Activated T-cell treated with anti-CD3 and anti-CD28 coated beads, Interleukin-2, amount 50 U/mL, for 1 hour (primary cell): ENCODE results near the gene MLLT10.
"Not testable (repeated sequence)": the region's sequence is repeated elsewhere in the genome, so short reads cannot be mapped to it uniquely, and the experiment has no call there.

Source experiments
- DNase-seq: peaks from one replicate; pipeline ENCODE4 v3.0.0-alpha.2; 2020

The MLLT10 gene

GRCh38 chr10:21712975-21713374 lies 178.9 kb downstream of the MLLT10 start:
- no peak for DNase-seq

- no peak for DNase-seq
Measured at GRCh38 chr10:21715531-21716195, 181.6 kb downstream of the MLLT10 start.

GRCh38 chr10:21717437-21718054 lies 183.5 kb downstream of the MLLT10 start:
- DNase-seq: not testable (repeated sequence)

DNA sequence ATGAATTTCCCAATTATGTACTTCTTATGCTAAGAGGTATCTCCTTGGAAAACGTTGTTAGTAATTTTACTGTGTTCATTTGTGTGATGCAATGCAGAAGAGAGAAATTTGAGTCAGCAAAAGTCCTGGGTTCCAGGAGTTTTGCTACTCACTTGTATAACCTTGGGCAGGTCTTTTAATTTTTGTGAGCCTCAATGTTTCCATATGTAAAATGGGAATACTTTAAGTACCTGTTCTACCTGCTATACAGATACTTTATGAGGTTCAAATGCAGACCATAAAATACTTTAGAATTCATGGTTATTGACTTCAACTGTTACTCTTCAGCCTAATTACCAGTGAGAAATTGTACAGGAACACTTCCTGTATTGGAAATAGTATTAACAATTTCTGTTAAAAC lies 185.5 kb downstream of the MLLT10 start:
- no peak for DNase-seq

GRCh38 chr10:21720090-21720489 lies 186.1 kb downstream of the MLLT10 start:
- DNase-seq: no peak

- DNase-seq: no peak
Measured at GRCh38 chr10:21721000-21721665, 187.1 kb downstream of the MLLT10 start.

GRCh38 chr10:21722209-21722608 lies 188.2 kb downstream of the MLLT10 start:
- no peak for DNase-seq

- no peak for DNase-seq
Measured at GRCh38 chr10:21724020-21724589, 190.1 kb downstream of the MLLT10 start.

DNA sequence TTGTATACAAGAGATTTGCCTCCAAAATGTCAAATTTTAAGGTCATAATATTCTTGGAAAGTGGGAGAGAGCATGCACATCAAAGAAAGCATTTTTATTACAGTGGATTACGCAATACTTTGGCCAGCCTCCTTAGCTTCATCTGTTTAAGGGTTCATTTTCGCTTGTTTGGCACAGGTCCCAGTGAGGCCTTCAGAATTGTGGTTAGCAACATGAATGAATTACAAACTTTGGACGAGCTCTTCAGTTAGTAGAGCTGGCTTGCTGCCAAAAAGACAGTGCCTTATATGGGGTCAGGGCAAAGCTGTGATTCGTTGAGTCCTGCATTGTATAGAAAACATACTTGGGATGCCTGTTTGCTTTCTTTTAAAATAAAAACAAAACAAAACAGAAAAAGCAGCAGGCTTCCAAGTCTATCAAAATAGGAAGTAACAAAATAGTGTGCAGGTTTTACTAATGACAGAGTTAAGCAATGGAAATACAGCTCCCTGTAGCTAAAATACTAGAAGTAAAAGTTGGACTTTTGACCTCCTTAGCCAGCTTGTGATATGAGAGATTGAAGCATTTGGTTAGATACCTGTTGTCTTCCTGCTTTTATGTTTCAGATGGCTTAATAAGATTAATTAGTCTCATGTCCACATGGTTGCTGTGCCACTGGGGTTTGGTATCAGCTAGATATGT lies 190.8 kb downstream of the MLLT10 start:
- DNase-seq: no peak

GRCh38 chr10:21726601-21727225 lies 192.7 kb downstream of the MLLT10 start:
- DNase-seq: no peak

DNA sequence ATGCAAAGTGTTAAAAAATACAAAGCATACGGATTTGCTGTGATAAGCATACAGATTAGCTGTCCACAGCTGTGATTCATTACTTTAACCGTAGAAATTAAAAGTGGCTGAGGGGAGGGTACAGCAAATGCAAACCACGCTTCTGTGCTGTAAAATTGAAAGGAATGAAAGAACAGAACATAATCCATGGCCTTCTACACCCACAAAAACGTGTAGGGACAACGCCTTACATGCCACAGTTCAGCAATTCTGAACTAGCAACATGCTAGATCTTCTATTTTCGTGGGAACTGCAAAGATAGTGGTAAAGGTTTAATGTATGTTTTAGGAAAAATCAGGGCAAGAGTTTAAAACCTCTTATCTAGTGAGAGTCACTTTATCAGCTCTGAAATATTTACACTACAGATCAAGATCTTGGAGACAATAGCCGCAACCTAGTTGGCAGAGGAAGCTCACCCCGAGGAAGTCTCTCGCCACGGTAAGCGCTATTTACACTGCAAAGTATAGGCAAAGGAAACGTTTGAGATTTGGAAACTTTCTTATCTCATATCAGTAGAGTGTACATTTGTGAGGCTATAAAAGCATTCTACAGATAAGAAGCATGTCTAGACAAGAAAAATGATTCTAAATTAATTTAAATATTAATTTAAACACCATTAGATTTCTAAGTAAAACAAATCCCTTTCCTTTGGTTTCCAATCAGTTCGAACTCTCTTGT lies 193.6 kb downstream of the MLLT10 start:
- no peak for DNase-seq

DNA sequence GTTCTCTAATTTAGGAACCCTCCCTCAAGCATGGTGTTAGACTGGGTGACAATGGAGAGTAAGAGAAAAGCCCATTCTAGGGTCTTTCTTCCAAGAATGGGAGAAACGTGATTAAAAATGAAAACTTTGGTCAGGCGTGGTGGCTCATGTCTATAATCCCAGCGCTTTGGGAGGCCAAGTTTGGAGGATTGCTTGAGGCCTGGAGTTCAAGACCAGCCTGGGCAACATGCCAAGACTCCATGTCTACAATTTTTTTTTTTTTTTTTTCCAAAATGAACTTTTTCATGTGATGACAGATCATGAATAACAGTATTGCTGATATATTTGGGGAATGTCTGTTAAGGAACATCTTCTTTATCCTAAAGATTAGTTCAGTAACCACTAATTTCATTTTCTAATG lies 194.6 kb downstream of the MLLT10 start:
- no peak for DNase-seq

- no peak for DNase-seq
Measured at GRCh38 chr10:21732067-21732772, 198.2 kb downstream of the MLLT10 start.

DNA sequence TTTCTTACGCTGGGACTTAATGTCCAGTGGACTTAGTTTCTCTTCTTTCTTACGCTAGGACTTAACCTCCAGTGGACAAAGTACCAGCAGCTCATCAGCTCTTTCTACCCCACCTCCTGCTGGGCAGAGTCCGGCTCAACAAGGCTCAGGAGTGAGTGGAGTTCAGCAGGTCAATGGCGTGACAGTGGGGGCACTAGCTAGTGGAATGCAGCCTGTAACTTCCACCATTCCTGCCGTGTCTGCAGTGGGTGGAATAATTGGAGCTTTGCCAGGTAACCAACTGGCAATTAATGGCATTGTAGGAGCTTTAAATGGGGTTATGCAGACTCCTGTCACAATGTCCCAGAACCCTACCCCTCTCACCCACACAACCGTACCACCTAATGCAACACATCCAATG lies 199.7 kb downstream of the MLLT10 start:
- no peak for DNase-seq

DNA sequence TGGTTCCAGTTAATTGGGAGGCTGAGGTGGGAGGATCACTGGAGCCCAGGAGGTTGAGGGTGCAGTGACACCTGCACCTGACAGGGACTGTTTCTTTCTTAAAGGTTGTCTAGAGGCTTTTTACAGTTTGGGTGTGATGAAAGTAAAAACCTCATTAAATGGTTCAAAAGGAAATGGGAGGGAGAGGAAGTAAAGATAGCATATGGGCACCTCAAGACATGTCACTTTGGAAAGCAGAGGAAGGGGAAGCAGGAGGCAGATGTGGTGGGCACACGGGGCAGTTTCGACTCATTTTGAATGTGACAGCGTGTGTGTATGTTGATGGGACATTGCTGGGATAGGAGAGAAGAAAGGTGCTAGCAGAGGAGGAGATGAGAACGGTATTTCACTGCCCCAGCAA lies 203.1 kb downstream of the MLLT10 start:
- no peak for DNase-seq

GRCh38 chr10:21740989-21741388 lies 207.0 kb downstream of the MLLT10 start:
- DNase-seq: no peak

- DNase-seq: no peak
Measured at GRCh38 chr10:21742740-21743412, 208.8 kb downstream of the MLLT10 start.

DNA sequence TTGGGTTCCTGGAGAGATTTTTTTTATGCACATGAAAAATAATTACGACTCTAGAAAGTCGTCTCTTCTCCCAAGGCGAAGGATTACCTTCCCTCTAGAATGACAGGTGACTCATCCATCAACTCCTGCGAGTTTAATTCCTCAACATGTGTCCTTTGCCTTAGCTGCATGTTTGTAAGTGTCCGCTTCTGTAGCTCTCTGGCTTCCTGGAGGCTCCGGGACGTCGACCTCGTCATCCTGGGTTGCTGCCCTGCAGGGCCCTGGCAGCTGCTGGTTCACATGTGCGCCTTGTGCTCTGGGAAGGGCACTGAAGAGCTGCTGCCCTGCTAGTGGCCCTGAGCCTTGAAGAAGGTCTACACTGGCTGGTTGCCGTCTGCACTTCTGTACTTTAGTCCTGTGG lies 210.2 kb downstream of the MLLT10 start:
- DNase-seq: no peak

DNA sequence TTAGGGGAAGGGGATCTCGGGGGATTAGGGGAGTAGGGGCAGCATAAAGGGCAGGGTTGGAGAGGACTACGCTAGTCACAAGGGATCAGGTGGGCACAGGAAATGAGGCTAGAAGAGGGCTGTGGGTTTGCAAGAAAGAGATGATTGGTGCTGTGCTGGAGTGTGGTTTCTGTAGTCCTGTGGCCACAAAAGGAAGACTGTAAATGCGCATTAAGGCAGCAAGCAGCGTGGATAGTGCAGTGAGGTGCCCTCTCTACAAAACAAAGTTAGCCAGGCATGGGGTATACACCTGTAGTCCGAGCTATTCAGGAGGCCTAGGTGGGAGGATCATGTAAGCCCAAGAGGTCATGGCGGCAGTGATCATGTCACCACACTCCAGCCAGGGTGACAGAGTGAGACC lies 212.1 kb downstream of the MLLT10 start:
- DNase-seq: no peak

DNA sequence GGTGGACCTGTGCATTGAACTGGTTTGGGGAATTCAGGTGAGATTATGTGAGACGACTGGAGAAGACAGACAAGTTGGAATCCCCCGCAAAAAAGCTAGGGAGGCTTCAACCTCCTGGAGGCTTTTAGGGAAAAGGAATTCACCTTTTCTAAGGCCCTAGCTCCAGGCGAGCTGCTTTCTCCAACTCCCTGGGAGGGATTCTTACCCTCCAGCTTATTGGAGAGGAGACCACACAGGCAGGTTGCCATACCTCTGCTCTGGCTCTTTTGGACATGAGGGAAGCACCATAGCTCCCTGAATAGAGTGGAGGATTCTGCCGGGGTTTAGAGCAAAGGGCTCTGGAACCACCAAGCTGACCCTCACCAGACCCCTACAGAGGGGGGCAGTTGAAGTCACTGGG lies 213.8 kb downstream of the MLLT10 start:
- DNase-seq: no peak

GRCh38 chr10:21749788-21750187 lies 215.8 kb downstream of the MLLT10 start:
- DNase-seq: no peak
